ENCODE data around the gene SHISAL2B.
"Not testable (repeated sequence)": the region's sequence is repeated elsewhere in the genome, so short reads cannot be mapped to it uniquely, and the experiment has no call there.

SHISAL2B gene

GRCh38 chr5:64690417-64691151, at the start of gene SHISAL2B:
SHISAL2B (plus strand) TSS chr5:64690503; CDS start chr5:64690624, 121 bp downstream.
- no peak for DNase-seq (ENCODE audit: low read depth)

GRCh38 chr5:64644831-64645230, 45.5 kb upstream of the SHISAL2B start:
- DNase-seq (ENCODE audit: low read depth): no peak

- no peak for DNase-seq (ENCODE audit: low read depth)
Observed at GRCh38 chr5:64646169-64646568, 44.1 kb upstream of the SHISAL2B start.

GRCh38 chr5:64649512-64649911, 40.8 kb upstream of the SHISAL2B start:
- no peak for DNase-seq (ENCODE audit: low read depth)

GRCh38 chr5:64653766-64654560, 36.3 kb upstream of the SHISAL2B start:
- no peak for DNase-seq (ENCODE audit: low read depth)

- no peak for DNase-seq (ENCODE audit: low read depth)
Observed at GRCh38 chr5:64654561-64654938, 35.8 kb upstream of the SHISAL2B start.

- DNase-seq (ENCODE audit: low read depth): no peak
Observed at GRCh38 chr5:64655596-64655995, 34.7 kb upstream of the SHISAL2B start.

- no peak for DNase-seq (ENCODE audit: low read depth)
Observed at GRCh38 chr5:64659289-64659688, 31.0 kb upstream of the SHISAL2B start.

- not testable (repeated sequence) for DNase-seq (ENCODE audit: low read depth)
Observed at GRCh38 chr5:64663181-64663580, 27.1 kb upstream of the SHISAL2B start.

GRCh38 chr5:64665243-64665642, 25.1 kb upstream of the SHISAL2B start:
- no peak for DNase-seq (ENCODE audit: low read depth)

GRCh38 chr5:64666078-64666477, 24.2 kb upstream of the SHISAL2B start:
- DNase-seq (ENCODE audit: low read depth): peak; percentile 68

- DNase-seq (ENCODE audit: low read depth): no peak
Observed at GRCh38 chr5:64667068-64667467, 23.2 kb upstream of the SHISAL2B start.

- DNase-seq (ENCODE audit: low read depth): no peak
Observed at GRCh38 chr5:64670277-64670676, 20.0 kb upstream of the SHISAL2B start.

GRCh38 chr5:64671678-64672077, 18.6 kb upstream of the SHISAL2B start:
- DNase-seq (ENCODE audit: low read depth): no peak

- DNase-seq (ENCODE audit: low read depth): no peak
Observed at GRCh38 chr5:64678374-64678773, 11.9 kb upstream of the SHISAL2B start.

GRCh38 chr5:64680289-64680688, 10.0 kb upstream of the SHISAL2B start:
- no peak for DNase-seq (ENCODE audit: low read depth)

- DNase-seq (ENCODE audit: low read depth): no peak
Observed at GRCh38 chr5:64682608-64683007, 7.7 kb upstream of the SHISAL2B start.

- DNase-seq (ENCODE audit: low read depth): no peak
Observed at GRCh38 chr5:64685866-64686265, 4.4 kb upstream of the SHISAL2B start.

GRCh38 chr5:64688391-64688790, 1.9 kb upstream of the SHISAL2B start:
- DNase-seq (ENCODE audit: low read depth): no peak

GRCh38 chr5:64688965-64689364, 1.3 kb upstream of the SHISAL2B start:
- DNase-seq (ENCODE audit: low read depth): no peak

- no peak for DNase-seq (ENCODE audit: low read depth)
Observed at GRCh38 chr5:64690104-64690416, 243 bp upstream of the SHISAL2B start.

GRCh38 chr5:64691291-64691690, 988 bp downstream of the SHISAL2B start:
- DNase-seq (ENCODE audit: low read depth): no peak

GRCh38 chr5:64693636-64694035, 3.3 kb downstream of the SHISAL2B start:
- DNase-seq (ENCODE audit: low read depth): no peak

GRCh38 chr5:64696414-64696813, 6.1 kb downstream of the SHISAL2B start:
- not testable (repeated sequence) for DNase-seq (ENCODE audit: low read depth)

All from non-pigmented ciliary epithelial cell (primary cell).